ENCODE measurements around the gene MYO16.
"Not testable (repeated sequence)": the region's sequence is repeated elsewhere in the genome, so short reads cannot be mapped to it uniquely, and the experiment has no call there.

The MYO16 gene

DNA sequence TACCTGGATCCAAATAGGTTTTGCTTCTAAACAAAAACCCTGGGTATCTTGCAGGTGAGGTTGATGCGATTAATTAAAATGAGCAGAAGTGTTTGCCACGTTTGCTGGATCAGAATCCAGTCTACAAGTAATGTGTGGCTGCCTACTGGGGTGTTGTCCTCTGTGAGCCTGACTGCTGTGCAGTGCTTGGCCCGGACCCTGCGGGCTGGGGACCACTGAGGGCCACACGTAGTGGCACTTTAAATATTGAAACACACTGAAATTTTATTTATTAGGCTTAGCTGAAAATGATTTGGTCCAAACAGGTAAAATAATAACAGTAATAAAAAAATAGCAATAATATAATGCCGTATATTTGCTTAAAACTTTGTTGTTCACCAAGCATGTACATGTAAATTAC lies 338.0 kb downstream of the MYO16 start:
- no peak for DNase-seq (ENCODE audit: low read depth in 2 of 2, low spot score in 1 of 2)

DNA sequence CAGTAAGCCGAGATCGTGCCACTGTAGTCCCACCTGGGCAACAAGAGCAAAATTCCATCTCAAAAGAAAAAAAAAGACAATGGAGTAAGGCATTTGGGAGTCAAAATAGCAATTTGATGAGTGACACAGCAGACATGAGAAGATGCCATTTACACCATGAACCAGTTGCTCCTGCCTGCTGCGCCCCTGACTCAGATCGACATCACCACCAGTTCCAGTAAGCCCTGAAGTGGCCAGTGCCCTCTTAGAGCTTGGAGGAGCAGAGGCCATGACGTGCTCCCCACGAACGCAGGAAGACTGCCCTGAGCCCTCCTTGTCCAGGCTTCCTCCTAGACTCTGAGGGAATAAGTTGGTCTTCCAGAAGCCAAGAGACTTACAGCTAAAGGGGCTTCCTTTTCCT lies 339.2 kb downstream of the MYO16 start:
- no peak for DNase-seq (ENCODE audit: low read depth in 2 of 2, low spot score in 1 of 2)

DNA sequence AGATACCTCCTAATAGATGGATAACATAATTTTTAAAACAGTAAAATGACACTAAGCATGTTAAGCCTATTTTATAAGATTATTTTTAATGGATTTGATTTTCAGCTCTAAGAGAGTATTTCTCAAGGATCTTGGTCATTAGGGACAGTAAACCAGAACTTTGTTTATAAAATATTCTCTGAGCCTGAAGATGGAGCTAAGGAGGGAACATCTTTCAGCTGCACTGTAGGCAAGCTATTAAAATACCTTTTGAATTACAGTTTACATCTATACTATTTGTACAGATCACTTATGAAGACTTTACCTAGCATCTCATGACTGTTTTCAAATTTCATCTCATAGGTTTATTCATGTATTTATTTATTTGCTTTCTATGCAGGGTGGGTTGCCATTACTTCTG lies 345.3 kb downstream of the MYO16 start:
- DNase-seq (ENCODE audit: low read depth in 2 of 2, low spot score in 1 of 2) = no peak

DNA sequence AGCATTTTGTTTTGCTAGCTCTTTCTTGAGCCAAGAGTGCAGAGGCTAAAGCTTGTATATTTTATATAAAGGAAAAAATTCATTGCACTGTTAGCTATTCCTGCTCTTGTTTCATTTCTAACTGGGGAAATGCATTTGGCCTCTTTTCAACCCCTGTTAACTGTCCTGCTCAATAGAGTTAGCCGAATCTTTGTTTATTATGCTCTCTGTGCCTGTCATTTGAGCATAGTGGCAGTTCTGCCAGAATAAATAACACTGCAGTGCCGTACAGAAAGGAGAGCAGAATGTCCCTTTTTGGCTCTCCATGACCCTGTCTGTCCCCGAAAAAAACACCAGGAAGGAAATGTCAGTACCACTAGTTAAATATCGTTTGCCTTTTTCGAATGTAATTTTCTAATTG lies 350.8 kb downstream of the MYO16 start:
- no peak for DNase-seq (ENCODE audit: low read depth in 2 of 2, low spot score in 1 of 2)

DNA sequence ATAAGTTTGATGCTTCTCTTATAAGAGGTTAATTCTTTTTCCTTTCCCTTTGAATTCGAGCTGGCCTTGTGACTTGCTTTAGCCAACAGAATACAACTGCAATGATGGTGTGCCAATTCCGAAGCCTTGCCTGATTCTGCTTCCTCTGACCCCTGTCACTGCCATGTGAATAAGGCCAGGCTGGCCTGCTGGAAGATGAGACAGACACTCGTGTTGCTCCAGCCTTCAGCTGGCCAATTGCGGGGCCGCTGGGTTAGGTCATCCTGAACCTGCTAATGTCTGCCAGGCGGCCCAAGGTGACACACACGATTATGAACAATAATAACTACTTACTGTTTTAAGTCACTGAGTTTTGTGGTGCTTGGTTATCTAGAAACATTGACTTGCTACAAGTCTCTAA lies 352.0 kb downstream of the MYO16 start:
- DNase-seq (ENCODE audit: low read depth in 2 of 2, low spot score in 1 of 2) = no peak

DNA sequence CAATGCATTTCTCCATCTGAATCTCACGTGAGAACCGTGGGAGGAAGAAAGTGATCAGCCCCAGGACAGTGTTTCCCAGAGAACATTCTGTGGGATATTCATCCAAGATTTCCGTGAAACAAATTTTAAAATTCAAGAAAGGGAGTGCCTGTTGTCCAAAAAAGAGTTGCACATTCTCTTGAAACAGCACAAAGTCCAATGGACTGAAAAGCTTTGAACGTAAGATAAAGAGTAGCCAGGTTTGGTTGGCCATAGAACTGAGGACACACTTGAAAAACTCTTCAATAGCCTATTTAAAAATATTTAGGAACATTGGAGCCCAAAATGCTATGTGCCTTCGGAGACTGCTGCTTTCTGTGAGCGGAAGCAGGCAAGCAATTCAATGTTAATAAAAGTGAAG lies 353.9 kb downstream of the MYO16 start:
- DNase-seq (ENCODE audit: low read depth in 2 of 2, low spot score in 1 of 2) = no peak

DNA sequence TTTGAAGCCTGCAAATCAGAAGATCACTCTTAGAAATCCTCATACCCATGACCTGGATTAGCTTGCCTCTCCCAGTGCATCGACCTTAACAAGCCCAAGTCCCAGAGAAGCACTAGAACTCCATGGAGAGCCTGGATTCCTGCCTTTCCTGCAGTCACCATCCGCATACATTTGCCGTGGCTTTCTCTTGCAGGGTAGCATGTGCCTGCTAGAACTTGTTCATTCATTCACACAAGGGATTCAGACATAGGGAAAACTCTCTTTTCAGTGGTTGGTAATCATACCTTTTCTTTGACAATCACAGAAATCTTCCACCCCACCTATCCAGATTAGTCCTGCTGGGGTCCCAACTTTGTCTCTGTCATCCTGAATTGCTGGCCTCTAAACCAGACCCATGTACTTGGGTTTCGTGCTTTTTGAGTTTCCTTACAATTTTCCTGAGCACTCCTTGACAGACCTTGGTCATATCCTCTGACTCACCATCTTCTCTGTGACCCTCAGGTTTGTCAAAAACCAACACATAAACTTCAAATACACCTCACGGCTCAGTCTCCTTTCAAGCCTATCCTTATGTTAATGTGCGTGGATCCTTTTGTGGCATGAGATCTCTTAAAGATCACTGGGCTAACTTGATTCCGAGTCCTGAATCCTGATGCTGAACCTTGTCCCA lies 355.0 kb downstream of the MYO16 start:
- no peak for DNase-seq (ENCODE audit: low read depth in 2 of 2, low spot score in 1 of 2)

DNA sequence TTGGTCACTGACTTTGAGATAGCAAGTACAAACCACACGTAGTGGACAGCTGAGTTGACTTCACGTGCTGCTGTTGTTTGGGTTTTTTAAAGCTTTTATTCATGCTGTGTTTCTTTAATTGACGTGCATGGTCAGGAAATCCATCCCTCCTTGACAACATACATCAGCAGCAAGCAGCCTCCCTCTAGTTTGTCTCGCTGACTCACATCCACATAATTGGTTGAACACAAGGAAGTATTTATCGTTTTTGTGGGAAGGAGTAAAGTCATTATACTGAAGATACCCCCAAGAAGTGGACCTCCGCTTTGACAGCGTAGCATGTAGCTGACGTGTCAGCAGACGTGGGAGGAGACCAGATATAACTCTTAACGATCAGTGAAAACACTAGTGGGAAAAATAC lies 355.8 kb downstream of the MYO16 start:
- no peak for DNase-seq (ENCODE audit: low read depth in 2 of 2, low spot score in 1 of 2)

DNA sequence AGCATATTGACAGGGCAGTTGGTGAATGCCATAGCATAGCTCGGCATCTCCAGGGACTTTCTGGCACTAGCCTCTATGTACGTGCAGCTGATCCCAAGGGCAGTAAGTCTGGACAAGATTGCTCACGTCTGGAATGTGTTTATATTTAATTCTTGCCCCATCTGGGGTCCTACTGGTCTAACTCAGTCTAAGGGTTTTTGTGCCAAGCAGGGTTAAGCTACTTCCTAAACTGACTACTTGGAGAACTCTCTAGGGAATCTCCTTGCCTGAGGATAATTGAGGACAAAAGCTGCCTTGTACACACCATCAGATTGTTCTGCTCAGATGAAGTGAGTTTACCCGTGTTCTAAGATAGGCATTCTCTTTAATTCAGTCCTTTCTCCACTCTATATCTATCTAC lies 358.1 kb downstream of the MYO16 start:
- DNase-seq (ENCODE audit: low read depth in 2 of 2, low spot score in 1 of 2) = no peak

DNA sequence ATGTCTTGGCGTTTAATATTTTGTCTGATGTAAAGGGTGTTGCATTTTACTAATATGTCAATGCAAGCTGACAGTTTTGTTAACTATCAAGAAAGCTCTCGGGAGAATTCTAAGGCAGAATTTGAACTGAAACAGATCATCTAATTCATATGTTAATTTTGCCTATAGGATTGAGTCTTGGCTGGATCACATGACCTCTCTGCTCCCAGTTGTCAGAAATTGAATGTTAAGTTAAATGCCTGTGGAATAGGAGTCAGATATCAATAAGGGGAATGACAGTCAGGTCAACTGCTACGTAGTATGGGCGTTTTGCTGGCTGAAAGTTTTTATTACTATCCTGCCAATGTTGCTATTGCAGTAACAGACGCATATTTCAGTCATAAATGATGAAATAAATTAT lies 358.5 kb downstream of the MYO16 start:
- no peak for DNase-seq (ENCODE audit: low read depth in 2 of 2, low spot score in 1 of 2)

DNA sequence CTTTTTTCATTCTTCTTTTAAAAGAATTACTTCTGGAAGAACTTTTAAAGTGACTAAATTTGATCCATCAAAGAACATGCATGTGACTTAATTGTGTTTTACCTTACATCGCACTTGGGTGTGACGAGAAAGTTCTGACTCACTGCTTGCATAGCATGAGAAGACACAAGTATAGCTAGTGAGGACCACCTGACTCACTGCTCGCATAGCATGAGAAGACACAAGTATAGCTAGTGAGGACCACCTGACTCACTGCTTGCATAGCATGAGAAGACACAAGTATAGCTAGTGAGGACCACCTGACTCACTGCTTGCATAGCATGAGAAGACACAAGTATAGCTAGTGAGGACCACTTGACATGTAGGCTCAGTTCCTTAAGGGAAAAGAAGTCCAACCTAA lies 362.0 kb downstream of the MYO16 start:
- not testable (repeated sequence) for DNase-seq (ENCODE audit: low read depth in 2 of 2, low spot score in 1 of 2)

DNA sequence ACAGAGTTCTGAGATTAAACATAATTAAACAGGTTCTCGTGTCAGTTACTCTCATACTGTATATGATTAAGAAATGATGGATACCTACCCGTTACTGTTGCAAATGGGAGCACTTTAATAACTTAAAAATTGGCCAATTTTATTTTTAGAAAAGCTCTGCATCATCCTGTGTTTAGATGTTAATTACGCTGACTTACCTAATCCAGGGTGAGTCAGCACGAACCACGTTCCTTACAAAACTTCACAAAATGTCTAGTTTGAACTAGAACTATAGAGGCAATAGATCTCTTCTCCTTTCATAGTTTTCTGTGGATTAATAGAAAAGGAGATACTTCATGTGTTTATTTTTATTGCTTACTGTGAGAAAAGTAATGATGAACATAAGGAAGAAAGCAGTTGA lies 363.9 kb downstream of the MYO16 start:
- no peak for DNase-seq (ENCODE audit: low read depth in 2 of 2, low spot score in 1 of 2)

DNA sequence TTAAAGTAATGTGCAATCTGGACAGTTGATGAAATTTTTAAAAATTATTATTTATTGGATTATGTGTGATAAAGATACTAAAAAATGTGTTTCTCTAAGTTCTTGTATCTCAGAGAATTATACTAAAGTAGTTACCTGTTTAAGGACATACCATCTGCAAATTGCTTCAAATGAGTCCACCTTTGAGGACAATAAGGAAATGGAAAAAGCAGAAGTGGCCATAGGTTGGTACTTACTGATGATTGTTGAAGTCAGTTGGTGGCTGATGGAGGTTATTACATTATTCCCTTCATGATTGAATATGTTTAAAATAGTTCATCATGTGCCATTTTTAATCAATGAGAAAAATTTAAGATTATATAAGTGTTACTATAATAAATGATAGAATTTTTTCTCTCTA lies 367.0 kb downstream of the MYO16 start:
- DNase-seq (ENCODE audit: low read depth in 2 of 2, low spot score in 1 of 2) = no peak

DNA sequence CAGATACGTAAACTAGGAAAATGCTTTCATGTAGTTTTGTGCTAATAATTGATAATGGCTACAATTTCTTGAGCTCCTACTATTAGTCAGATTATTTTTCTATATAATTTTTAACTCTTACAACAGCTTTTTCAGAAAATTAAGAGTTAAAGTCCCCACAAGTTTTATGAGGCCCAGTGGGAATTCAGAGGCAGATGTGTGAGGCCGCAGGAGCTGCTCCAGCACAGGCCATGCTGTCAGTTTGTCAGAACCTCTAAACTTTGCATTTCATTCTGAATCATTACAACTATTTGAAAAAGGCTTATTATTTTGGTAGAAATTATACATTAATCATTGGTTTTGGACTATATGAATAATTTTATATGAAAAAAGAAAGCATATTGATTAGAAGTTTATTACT lies 370.8 kb downstream of the MYO16 start:
- no peak for DNase-seq (ENCODE audit: low read depth in 2 of 2, low spot score in 1 of 2)

DNA sequence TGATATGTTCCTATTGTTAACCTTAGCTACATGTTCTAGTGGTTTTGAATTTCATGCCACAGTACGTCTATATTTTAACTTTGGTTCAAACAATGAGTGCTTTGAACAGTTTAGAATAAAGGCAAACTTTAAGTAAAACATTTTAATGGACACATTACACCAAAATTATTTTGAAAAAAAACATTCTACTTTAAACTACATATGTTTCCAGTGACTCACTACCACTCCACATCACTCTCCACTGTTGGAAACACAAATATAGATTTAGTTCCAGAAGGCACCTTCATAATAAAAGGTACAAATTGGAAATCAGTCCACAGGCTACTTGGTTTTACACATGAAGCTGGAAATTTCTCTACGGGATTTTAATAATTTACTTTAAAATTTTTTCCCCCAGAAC lies 373.5 kb downstream of the MYO16 start:
- no peak for DNase-seq (ENCODE audit: low read depth in 2 of 2, low spot score in 1 of 2)

DNA sequence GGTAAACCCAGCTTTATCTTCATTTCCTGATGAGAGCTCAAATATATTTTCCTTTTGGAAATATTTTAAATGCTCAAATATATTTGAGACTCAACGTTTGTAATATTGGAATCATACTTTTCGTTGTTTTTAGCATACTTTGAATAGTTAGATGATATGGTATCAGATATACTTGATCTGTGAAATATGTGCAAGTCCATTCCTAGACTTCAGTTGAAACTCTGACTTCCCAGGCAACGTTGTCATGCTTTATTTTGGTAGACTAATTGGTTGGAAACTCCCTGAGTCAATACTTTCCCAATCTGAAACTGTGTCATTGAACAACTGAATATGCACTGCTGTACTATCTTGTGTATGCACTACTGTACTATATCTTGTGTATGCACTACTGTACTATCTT lies 378.5 kb downstream of the MYO16 start:
- no peak for DNase-seq (ENCODE audit: low read depth in 2 of 2, low spot score in 1 of 2)

DNA sequence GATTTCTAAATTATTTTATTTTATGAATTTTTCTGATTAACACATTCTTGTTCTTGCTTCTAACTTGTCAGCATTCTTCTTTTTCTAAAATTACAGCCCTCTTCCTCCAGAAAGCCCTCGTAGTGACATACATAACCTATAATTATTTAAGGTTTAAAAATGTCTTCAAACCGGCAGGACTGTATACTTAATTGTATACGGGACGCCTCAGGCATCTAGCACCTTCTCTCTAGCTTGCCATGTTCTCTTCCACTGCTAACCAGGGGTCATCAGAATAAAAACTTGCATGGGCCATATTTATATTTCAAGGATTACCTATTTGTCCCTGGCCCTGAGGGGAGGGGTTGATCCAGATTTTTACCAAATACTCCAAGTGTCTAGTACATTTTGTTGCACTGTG lies 380.3 kb downstream of the MYO16 start:
- DNase-seq (ENCODE audit: low read depth in 2 of 2, low spot score in 1 of 2) = no peak

DNA sequence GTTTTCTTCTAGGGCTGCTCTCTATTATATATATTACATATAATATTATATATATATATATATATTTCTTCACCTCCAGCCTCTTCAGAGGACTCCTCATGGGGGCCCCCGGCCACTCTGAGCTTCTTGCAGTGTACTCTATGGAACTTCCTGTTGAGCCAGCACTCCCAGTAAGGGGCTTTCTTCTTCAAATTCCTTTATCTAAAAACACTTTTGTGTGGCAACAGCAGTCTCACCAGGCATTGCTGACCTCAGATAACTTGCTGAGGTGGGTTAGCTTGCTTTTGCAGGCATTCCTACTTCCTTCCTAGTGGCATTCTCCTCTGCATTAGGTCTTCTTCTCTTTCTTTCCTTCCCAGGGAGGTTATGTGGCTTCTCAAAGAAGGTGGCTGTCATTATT lies 381.5 kb downstream of the MYO16 start:
- no peak for DNase-seq (ENCODE audit: low read depth in 2 of 2, low spot score in 1 of 2)

DNA sequence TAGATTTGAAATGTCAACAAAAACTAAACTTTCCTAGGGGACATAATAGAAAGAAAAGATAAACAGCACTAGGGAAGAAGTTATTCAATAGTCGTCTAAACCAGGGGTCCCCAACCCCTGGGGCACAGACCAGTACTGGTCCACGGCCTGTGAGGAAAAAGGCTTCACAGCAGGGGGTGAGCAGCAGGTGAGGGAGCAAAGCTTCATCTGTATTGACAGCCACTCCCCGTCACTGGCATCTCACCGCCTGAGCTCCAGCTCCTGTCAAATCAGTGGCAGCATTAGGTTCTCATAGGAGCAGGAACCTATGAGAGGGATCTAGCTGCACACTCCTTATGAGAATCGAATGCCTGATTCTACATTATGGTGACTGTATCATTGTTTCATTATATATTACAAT lies 382.7 kb downstream of the MYO16 start:
- no peak for DNase-seq (ENCODE audit: low read depth in 2 of 2, low spot score in 1 of 2)

DNA sequence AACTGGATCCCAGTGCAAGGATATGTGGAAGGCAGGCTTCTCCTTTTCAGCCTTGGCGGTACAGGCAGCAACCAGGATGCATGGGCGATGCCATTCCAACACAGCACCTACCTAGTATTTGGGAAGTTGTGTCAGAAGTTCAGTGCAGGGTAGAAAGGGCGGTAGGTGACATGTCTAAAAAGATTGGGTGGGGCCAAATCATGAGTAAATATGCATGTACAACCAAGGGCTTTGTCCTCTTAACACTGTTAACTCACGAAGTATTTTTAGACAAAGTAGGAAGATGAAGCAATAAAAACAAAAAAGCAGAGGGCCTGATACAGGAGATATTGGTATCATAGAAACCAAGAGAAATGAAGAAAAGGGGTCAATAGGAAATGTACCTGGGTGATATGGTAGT lies 392.1 kb downstream of the MYO16 start:
- DNase-seq (ENCODE audit: low read depth in 2 of 2, low spot score in 1 of 2) = no peak

DNA sequence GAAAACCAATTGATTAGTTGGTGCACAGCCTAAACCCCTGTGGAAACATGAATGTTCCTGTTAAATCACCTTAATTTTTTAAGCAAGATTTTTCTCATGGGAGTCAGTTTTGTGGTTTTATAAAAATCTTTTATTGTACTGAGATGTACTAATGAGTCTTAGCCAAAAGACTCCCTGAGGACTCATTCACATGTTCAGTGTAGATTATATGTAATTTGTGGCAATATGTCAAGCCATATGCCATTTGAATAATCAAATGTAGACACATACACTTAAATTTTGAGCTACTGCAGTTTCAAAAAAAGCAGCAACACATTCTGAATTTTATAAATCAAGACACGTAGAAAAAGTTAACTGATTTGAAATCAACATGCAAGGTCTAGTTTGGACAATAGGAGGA lies 395.2 kb downstream of the MYO16 start:
- DNase-seq (ENCODE audit: low read depth in 2 of 2, low spot score in 1 of 2) = no peak

DNA sequence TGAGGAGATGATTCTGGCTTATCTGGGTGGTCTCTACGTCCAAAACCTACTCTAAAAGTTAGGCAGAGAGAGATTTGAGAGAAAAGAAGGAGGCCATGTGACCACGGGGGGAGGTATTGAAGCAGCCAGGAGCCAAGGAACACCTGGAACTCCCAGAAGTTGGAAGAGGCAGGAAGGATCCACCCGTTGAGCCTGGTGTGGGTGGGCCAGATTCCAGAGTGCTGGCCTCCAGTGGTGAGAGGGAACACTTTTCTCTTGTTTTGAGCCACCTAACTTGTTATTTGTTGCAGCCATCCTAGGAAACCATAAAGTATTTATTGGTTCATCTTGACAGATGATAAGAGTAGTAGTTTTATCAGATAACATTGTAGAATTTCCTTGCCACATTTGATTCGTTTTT lies 396.9 kb downstream of the MYO16 start:
- DNase-seq (ENCODE audit: low read depth in 2 of 2, low spot score in 1 of 2) = no peak

DNA sequence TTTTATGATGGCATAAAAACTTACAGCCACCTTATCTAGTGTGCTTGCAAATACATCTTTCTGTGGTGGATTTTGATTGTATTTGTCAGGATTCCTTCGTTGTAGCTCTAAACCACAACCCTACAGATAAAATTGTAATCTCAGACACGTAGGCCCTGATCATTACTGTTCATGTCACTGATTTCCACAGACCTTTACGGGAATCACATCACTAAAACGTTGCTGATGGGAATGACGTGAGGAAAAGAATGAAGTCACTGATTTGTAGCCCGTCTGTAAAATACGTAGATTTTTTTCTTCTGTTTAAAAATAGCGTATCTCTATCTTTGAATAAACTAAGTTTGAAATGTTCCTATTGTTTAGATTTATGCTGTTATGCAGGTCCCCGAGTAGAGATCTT lies 399.2 kb downstream of the MYO16 start:
- no peak for DNase-seq (ENCODE audit: low read depth in 2 of 2, low spot score in 1 of 2)

DNA sequence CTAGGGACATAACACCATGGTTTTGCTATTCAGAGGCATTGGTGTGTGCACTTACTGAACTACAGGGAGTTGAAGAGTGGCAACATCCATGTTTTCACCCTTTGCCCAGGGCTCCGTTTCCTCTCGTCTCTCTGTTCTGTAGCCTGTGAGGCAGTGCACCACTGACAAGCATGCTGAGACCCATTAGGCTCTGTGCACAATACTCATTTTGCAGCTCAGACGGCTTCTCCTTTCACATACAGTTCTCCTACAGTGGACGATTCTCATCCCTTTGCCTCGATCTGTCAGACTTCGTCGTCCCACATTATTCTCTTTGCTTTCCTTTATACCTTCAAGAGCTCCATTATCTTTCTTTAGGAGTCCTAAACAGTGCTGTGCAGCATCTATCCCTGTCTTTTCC lies 403.7 kb downstream of the MYO16 start:
- no peak for DNase-seq (ENCODE audit: low read depth in 2 of 2, low spot score in 1 of 2)
